IMR-90 (cell line): ENCODE data around the gene IFI27L2. TPM values are rescaled to one million over a fixed set of nuclear protein-coding genes. Genes with fewer than 3 reads are reported as not detected.

Experiments used
- ATAC-seq: fragments of 200-7000 bp; cut with Tn5 transposase; 2 replicates; pipeline ENCODE4 v1.9.1; 2020; ENCODE audit warnings: low read depth, mild to moderate bottlenecking, moderate library complexity
- BruUV-seq: library from RNA; stranded (reverse); fragments of 400-500 nt; replicated peaks from 2 replicates; lab custom pipeline; 2021; lab: Mats Ljungman, UMichigan
- CTCF ChIA-PET: fragments of 300-600 bp; formaldehyde crosslinking; extraction: SDS; loops from one replicate; lab custom pipeline; 2021; ENCODE audit warnings: antibody characterized with exemption; lab: Yijun Ruan, JAX
- POLR2A ChIA-PET: fragments of 300-600 bp; sonication (Branson Sonifier 250); formaldehyde crosslinking; loops from one replicate; lab custom pipeline; 2022; ENCODE audit warnings: antibody characterized with exemption; ENCODE audit not compliant: unreplicated experiment; lab: Charles Lee
- DNase-seq: peaks from one replicate; pipeline ENCODE4 v3.0.0; 2013
- H2AFZ ChIP-seq: replicated peaks from 2 replicates; pipeline ENCODE3; 2013; ENCODE audit warnings: low read length, mild to moderate bottlenecking; ENCODE audit not compliant: poor library complexity
- H2AK5ac ChIP-seq: 2 replicates; pipeline ENCODE4 v1.6.1; 2013; ENCODE audit warnings: low read depth, low read length, inconsistent platforms
- H2AK9ac ChIP-seq: replicated peaks from 2 replicates; pipeline ENCODE3; 2013; ENCODE audit warnings: mild to moderate bottlenecking, low read depth, low read length, moderate library complexity; ENCODE audit not compliant: poor library complexity
- H2BK120ac ChIP-seq: 2 replicates; pipeline ENCODE4 v1.6.1; 2013; ENCODE audit warnings: low read depth, low read length, inconsistent platforms
- H2BK15ac ChIP-seq: 3 replicates; pipeline ENCODE4 v1.6.1; 2013; ENCODE audit warnings: low read depth, low read length, inconsistent platforms
- H2BK20ac ChIP-seq: 2 replicates; pipeline ENCODE4 v1.6.1; 2013; ENCODE audit warnings: low read depth, mild to moderate bottlenecking, inconsistent platforms, low read length, moderate library complexity
- H2BK5ac ChIP-seq: 2 replicates; pipeline ENCODE4 v1.6.1; 2013; ENCODE audit warnings: mild to moderate bottlenecking, low read depth, low read length, inconsistent platforms; ENCODE audit not compliant: poor library complexity, severe bottlenecking
- H3K14ac ChIP-seq: replicated peaks from 2 replicates; pipeline ENCODE4 v1.6.1; 2013; ENCODE audit warnings: low read depth, low read length, inconsistent platforms
- H3K18ac ChIP-seq: 2 replicates; pipeline ENCODE4 v1.6.1; 2013; ENCODE audit warnings: low read depth, low read length, control low read depth
- H3K23ac ChIP-seq: 2 replicates; pipeline ENCODE4 v1.6.1; 2013; ENCODE audit warnings: low read depth, low read length, inconsistent platforms
- H3K27ac ChIP-seq: 2 replicates; pipeline ENCODE4 v1.5.1; 2013; ENCODE audit warnings: mild to moderate bottlenecking, control low read depth, low read length; ENCODE audit not compliant: insufficient read depth
- H3K27me3 ChIP-seq: 2 replicates; pipeline ENCODE4 v1.6.1; 2013; ENCODE audit warnings: low read length; ENCODE audit not compliant: control insufficient read depth, insufficient read depth
- H3K36me3 ChIP-seq: 2 replicates; pipeline ENCODE4 v1.6.1; 2013; ENCODE audit warnings: low read length, mixed read lengths; ENCODE audit not compliant: control insufficient read depth, insufficient read depth
- H3K4ac ChIP-seq: 2 replicates; pipeline ENCODE4 v1.6.1; 2013; ENCODE audit warnings: low read depth, low read length, inconsistent platforms
- H3K4me1 ChIP-seq: 2 replicates; pipeline ENCODE4 v1.6.1; 2013; ENCODE audit warnings: low read length, mixed read lengths; ENCODE audit not compliant: control insufficient read depth, insufficient read depth
- H3K4me2 ChIP-seq: 2 replicates; pipeline ENCODE4 v1.6.1; 2013; ENCODE audit warnings: low read depth, mild to moderate bottlenecking, control low read depth, low read length, moderate library complexity
- H3K4me3 ChIP-seq: 2 replicates; pipeline ENCODE4 v1.5.1; 2013; ENCODE audit warnings: low read depth, mild to moderate bottlenecking, control low read depth, low read length, moderate library complexity; ENCODE audit not compliant: insufficient read depth
- H3K56ac ChIP-seq: 2 replicates; pipeline ENCODE4 v1.6.1; 2013; ENCODE audit warnings: low read length, inconsistent platforms; ENCODE audit not compliant: insufficient read depth; ENCODE audit errors: extremely low read depth
- H3K79me1 ChIP-seq, 2 experiments: 2 replicates each; pipeline ENCODE4 v1.6.1; 2013; ENCODE audit warnings: low read length in 2 of 2, inconsistent platforms in 1 of 2, low read depth in 1 of 2
- H3K9ac ChIP-seq: 2 replicates; pipeline ENCODE4 v1.6.1; 2013; ENCODE audit warnings: low read depth, low read length, control low read depth
- H3K9me1 ChIP-seq: 2 replicates; pipeline ENCODE4 v1.6.1; 2013; ENCODE audit warnings: low read length, inconsistent platforms; ENCODE audit not compliant: insufficient read depth
- H3K9me3 ChIP-seq: 2 replicates; pipeline ENCODE4 v1.6.1; 2013; ENCODE audit warnings: low read length; ENCODE audit not compliant: control insufficient read depth, insufficient read depth
- H4K20me1 ChIP-seq: 2 replicates; pipeline ENCODE4 v1.6.1; 2013; ENCODE audit warnings: low read length, inconsistent platforms; ENCODE audit not compliant: insufficient read depth
- H4K5ac ChIP-seq: 2 replicates; pipeline ENCODE4 v1.6.1; 2013; ENCODE audit warnings: mild to moderate bottlenecking, low read depth, low read length, control low read depth
- H4K8ac ChIP-seq, 2 experiments: 2 replicates each; pipeline ENCODE4 v1.6.1; 2013; ENCODE audit warnings: low read depth in 2 of 2, low read length in 2 of 2, control low read depth in 1 of 2, inconsistent platforms in 1 of 2
- H4K91ac ChIP-seq: 2 replicates; pipeline ENCODE4 v1.6.1; 2013; ENCODE audit warnings: low read depth, low read length, inconsistent platforms; ENCODE audit not compliant: insufficient read depth
- BHLHE40 ChIP-seq: fragments of 150-350 bp; IDR thresholded peaks from 2 replicates; pipeline ENCODE4 v1.6.1; 2016; ENCODE audit warnings: mild to moderate bottlenecking, low read depth, low read length
- CTCF ChIP-seq: conservative IDR thresholded peaks from 2 replicates; pipeline ENCODE4 v1.5.1; 2012; ENCODE audit warnings: mild to moderate bottlenecking, low read depth, low read length, improper control_type of control experiment
- MAZ ChIP-seq: IDR thresholded peaks from 2 replicates; pipeline ENCODE4 v1.6.1; 2012; ENCODE audit warnings: low read depth, mild to moderate bottlenecking, low read length, improper control_type of control experiment, moderate library complexity, borderline replicate concordance
- POLR2A ChIP-seq: IDR thresholded peaks from 2 replicates; pipeline ENCODE4 v1.6.1; 2012; ENCODE audit warnings: mild to moderate bottlenecking, low read depth, low read length
- RAD21 ChIP-seq: IDR thresholded peaks from 2 replicates; pipeline ENCODE4 v1.6.1; 2012; ENCODE audit warnings: low read length, improper control_type of control experiment
- RCOR1 ChIP-seq: IDR thresholded peaks from 2 replicates; pipeline ENCODE4 v1.6.1; 2012; ENCODE audit warnings: mild to moderate bottlenecking, low read length, improper control_type of control experiment; ENCODE audit not compliant: insufficient replicate concordance
- SMC3 ChIP-seq: fragments of 150-350 bp; IDR thresholded peaks from 2 replicates; pipeline ENCODE4 v1.6.1; 2016; ENCODE audit warnings: low read depth, mild to moderate bottlenecking, antibody characterized with exemption, low read length, moderate library complexity
- WGBS, 2 experiments: methylation state at CpG; one replicate each; pipeline versions ENCODE4 v1.1.5 to v1.1.7; 2013; ENCODE audit warnings: missing lambda C conversion rate in 2 of 2; ENCODE audit not compliant: insufficient read length in 1 of 2; ENCODE audit errors: extremely low coverage in 2 of 2; 5-methylcytosine and 5-hydroxymethylcytosine counted together
- dilution Hi-C: fragments of 300-500 bp; cut with HindIII; formaldehyde crosslinking; loops from one replicate; pipeline ENCODE4 v1.14.3; 2018; ENCODE audit warnings: low sequenced_read_pairs; ENCODE audit not compliant: unreplicated experiment
- in situ Hi-C: fragments of 300-500 bp; cut with MboI; formaldehyde crosslinking; loops from 3 replicates; pipeline ENCODE4 v1.14.3; 2019; ENCODE audit warnings: low sequenced_read_pairs, inconsistent platforms, mixed read lengths
- intact Hi-C: fragments of 100-400 bp; cut with micrococcal nuclease; formaldehyde crosslinking; loops from 2 replicates; pipeline ENCODE4 v1.10.0; 2022
- polyA plus RNA-seq, 3 experiments: library from polyadenylated mRNA; depleted of rRNA; stranded (reverse); fragments of >200 nt; gene quantifications; 2 replicates each; pipeline ENCODE4 v1.2.3, GENCODE V29; 2012; ENCODE audit warnings: low replicate concordance in 1 of 3
- total RNA-seq: library from RNA; depleted of rRNA; stranded (reverse); fragments of >200 nt; gene quantifications from 2 replicates; pipeline ENCODE4 v1.2.3, GENCODE V29; 2012
- TF ChIP-seq, protein P1 (sequence below): fragments of 150-350 bp; IDR thresholded peaks from 2 replicates; pipeline ENCODE4 v1.6.1; 2016; ENCODE audit warnings: low read depth, mild to moderate bottlenecking, low read length, moderate library complexity, borderline replicate concordance
- TF ChIP-seq, protein P2 (sequence below): fragments of 150-350 bp; IDR thresholded peaks from 2 replicates; pipeline ENCODE4 v1.6.1; 2017; ENCODE audit warnings: mild to moderate bottlenecking, antibody characterized with exemption, low read length, low read depth

Gene IFI27L2
- total and polyA plus RNA-seq, 2 of the 4 experiments (the other 2 are of a cell fraction): 43.0 to 187 TPM

DNA sequence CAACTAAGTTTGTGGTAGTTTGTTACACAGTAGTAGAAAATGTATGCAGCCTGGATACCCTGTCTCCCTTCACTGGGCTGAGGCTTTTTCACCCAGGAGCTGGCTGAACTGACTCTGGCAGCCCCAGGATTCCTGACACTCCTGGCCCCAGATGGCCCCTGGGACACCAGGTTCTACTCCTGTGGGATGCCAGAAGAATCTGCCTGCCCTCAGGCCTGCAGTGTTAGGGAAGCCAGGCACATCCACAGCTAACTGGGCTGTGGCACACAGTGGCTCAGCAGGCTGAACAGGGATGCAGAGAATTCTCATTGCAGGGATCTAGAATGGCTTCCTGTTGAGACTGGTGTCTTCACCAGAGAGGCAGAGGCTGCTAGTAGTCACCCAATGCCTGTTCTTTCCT, 10.3 kb downstream of the IFI27L2 start (continued):
- no peak for TF ChIP-seq POLR2A
- TF ChIP-seq, protein P1, sequence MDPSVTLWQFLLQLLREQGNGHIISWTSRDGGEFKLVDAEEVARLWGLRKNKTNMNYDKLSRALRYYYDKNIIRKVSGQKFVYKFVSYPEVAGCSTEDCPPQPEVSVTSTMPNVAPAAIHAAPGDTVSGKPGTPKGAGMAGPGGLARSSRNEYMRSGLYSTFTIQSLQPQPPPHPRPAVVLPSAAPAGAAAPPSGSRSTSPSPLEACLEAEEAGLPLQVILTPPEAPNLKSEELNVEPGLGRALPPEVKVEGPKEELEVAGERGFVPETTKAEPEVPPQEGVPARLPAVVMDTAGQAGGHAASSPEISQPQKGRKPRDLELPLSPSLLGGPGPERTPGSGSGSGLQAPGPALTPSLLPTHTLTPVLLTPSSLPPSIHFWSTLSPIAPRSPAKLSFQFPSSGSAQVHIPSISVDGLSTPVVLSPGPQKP: no peak

DNA sequence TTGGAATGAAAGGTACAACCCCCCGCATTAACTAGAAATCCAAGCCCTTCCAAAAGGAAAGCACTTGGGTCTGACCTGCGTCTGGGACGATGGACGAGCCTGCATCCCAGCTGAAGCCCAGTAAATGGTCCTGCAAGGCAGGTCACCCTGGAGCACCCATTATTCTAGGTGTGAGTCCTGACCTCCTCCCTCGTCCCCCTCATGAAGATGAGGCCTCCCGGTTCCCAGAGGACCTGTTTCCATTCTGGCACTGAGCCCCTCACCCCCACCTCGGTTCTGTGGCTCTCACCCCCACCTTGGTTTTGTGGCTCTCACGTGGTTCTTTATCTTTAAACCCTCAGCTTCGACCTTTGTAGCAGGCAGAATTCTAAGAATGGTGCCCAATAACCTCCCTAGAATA, 11.5 kb downstream of the IFI27L2 start:
- WGBS, 2 experiments: 69% methylated on average over 6 of the region's 9 CpGs; no CpG with 5 or more reads in 1 of the 2 experiments
- Histone ChIP-seq H3K23ac (no peak overlapping the region), H2AK9ac (no peak overlapping the region), H3K27ac (no peak overlapping the region), H2AK5ac (no peak overlapping the region), H3K18ac (no peak overlapping the region), H3K4ac (no peak overlapping the region), H3K9me1 (peaks cover 8% of the 10 kb centered on the region; the same call in 1 of the 2 replicates), H2BK20ac (no peak overlapping the region), H2BK15ac (no peak overlapping the region), H3K9me3 (peaks cover 3% of the 10 kb centered on the region), H3K27me3 (peaks cover 13% of the 10 kb centered on the region; the same call in 1 of the 2 replicates), H3K4me2 (no peak overlapping the region), H4K8ac (no peak overlapping the region), H4K91ac (no peak overlapping the region), H2AFZ (peak overlapping the region; percentile 38), H3K56ac (no peak overlapping the region), H3K36me3 (no peaks in the 10 kb centered on the region), H2BK120ac (no peak overlapping the region), H4K20me1 (0 out of 2 replicates have a peak, but pooled peaks cover 2% of the 10 kb centered on the region), H2BK5ac (no peak overlapping the region), H3K79me1 (no peaks in the 10 kb centered on the region), H3K14ac (no peak overlapping the region), H3K4me3 (no peak overlapping the region), H4K5ac (no peak overlapping the region), H3K4me1 (peaks cover 13% of the 10 kb centered on the region), H3K9ac (no peak overlapping the region)
- intact Hi-C loops: no loop called here
- CTCF ChIA-PET: interaction anchor here (1.0 to 1.2 kb wide), 2 partner anchors 17 to 19 kb away, joined by 3 read pairs; no protein-coding TSS in a partner anchor
- DNase-seq (no peak), ATAC-seq (no peak)
- BruUV-seq: no TSS peak
- TF ChIP-seq CTCF (no peak), BHLHE40 (no peak), POLR2A (no peak), SMC3 (no peak), RAD21 (no peak), MAZ (no peak), RCOR1 (no peak)
- TF ChIP-seq, protein P2, sequence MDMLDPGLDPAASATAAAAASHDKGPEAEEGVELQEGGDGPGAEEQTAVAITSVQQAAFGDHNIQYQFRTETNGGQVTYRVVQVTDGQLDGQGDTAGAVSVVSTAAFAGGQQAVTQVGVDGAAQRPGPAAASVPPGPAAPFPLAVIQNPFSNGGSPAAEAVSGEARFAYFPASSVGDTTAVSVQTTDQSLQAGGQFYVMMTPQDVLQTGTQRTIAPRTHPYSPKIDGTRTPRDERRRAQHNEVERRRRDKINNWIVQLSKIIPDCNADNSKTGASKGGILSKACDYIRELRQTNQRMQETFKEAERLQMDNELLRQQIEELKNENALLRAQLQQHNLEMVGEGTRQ: no peak
- TF ChIP-seq, protein P1: no peak
- dilution Hi-C loops: no loop called here
- in situ Hi-C loops: no loop called here
- POLR2A ChIA-PET: interaction anchor here (0.6 kb wide), 1 partner anchor 1007 kb away, joined by 3 read pairs; no protein-coding TSS in a partner anchor
